ENCODE data around the gene SLC5A10.
"Not testable (repeated sequence)": the region's sequence is repeated elsewhere in the genome, so short reads cannot be mapped to it uniquely, and the experiment has no call there.

Gene SLC5A10

GRCh38 chr17:19040350-19040749 lies 88.4 kb downstream of the SLC5A10 start:
- not testable (repeated sequence) for DNase-seq (ENCODE audit: low read depth)

GRCh38 chr17:19041871-19042270 lies 89.9 kb downstream of the SLC5A10 start:
- not testable (repeated sequence) for DNase-seq (ENCODE audit: low read depth)

- not testable (repeated sequence) for DNase-seq (ENCODE audit: low read depth)
Measured at GRCh38 chr17:19042369-19042768, 90.4 kb downstream of the SLC5A10 start.

GRCh38 chr17:19043032-19043431 lies 91.1 kb downstream of the SLC5A10 start:
- not testable (repeated sequence) for DNase-seq (ENCODE audit: low read depth)

- DNase-seq (ENCODE audit: low read depth), result not testable (repeated sequence)
Measured at GRCh38 chr17:19044643-19045042, 92.7 kb downstream of the SLC5A10 start.

GRCh38 chr17:19046782-19047375 lies 94.9 kb downstream of the SLC5A10 start, which contains the start of gene GRAP:
TSS of gene GRAP (minus strand) at chr17:19046957. CDS start at chr17:19046926, 31 bp downstream.
- DNase-seq (ENCODE audit: low read depth), result not testable (repeated sequence)

- not testable (repeated sequence) for DNase-seq (ENCODE audit: low read depth)
Measured at GRCh38 chr17:19047510-19047909, 95.5 kb downstream of the SLC5A10 start.

- DNase-seq (ENCODE audit: low read depth), result not testable (repeated sequence)
Measured at GRCh38 chr17:19048826-19049225, 96.9 kb downstream of the SLC5A10 start.

- DNase-seq (ENCODE audit: low read depth), result not testable (repeated sequence)
Measured at GRCh38 chr17:19055447-19055846, 103.5 kb downstream of the SLC5A10 start.

- DNase-seq (ENCODE audit: low read depth), result not testable (repeated sequence)
Measured at GRCh38 chr17:19062009-19062717, 110.2 kb downstream of the SLC5A10 start.

GRCh38 chr17:19062718-19063325 lies 110.9 kb downstream of the SLC5A10 start:
- DNase-seq (ENCODE audit: low read depth), result not testable (repeated sequence)

GRCh38 chr17:19063326-19063956 lies 111.5 kb downstream of the SLC5A10 start:
- DNase-seq (ENCODE audit: low read depth), result not testable (repeated sequence)

- DNase-seq (ENCODE audit: low read depth), result not testable (repeated sequence)
Measured at GRCh38 chr17:19064378-19064777, 112.4 kb downstream of the SLC5A10 start.

- DNase-seq (ENCODE audit: low read depth), result not testable (repeated sequence)
Measured at GRCh38 chr17:19070318-19071168, 118.6 kb downstream of the SLC5A10 start.

Data from GM04503 (cell line).